A673 (cell line): Measurements from ENCODE around the gene MAPK8. TPM values are rescaled to one million over a fixed set of nuclear protein-coding genes. Genes with fewer than 3 reads are reported as not detected.

Experiments used
- BruUV-seq: library from RNA; stranded (reverse); fragments of 400-500 nt; replicated peaks from 2 replicates; lab custom pipeline; 2021; lab: Mats Ljungman, UMichigan
- CTCF ChIA-PET: fragments of 300-600 bp; sonication (Branson Sonifier 250); formaldehyde crosslinking; loops from one replicate; lab custom pipeline; 2022; ENCODE audit warnings: antibody characterized with exemption; lab: Charles Lee
- POLR2A ChIA-PET: fragments of 300-600 bp; sonication (Branson Sonifier 250); formaldehyde crosslinking; loops from one replicate; lab custom pipeline; 2022; ENCODE audit warnings: antibody characterized with exemption; ENCODE audit not compliant: low non-redundant PET; lab: Charles Lee
- DNase-seq: peaks from one replicate; pipeline ENCODE4 v3.0.0-alpha.2; 2015; ENCODE audit warnings: low spot score
- H3K27ac ChIP-seq: fragments of 200-600 bp; sonication (generic); 2 replicates; pipeline ENCODE4 v1.5.1; 2016; ENCODE audit warnings: mixed run types, low read depth, mild to moderate bottlenecking, mixed read lengths, antibody characterized with exemption, low read length; ENCODE audit not compliant: poor library complexity, severe bottlenecking
- H3K27me3 ChIP-seq: fragments of 200-600 bp; sonication (generic); replicated peaks from 2 replicates; pipeline ENCODE4 v1.6.1; 2017; ENCODE audit warnings: mixed run types, low read depth, mild to moderate bottlenecking, mixed read lengths, antibody characterized with exemption, low read length; ENCODE audit not compliant: insufficient read depth, poor library complexity
- H3K36me3 ChIP-seq: fragments of 200-600 bp; sonication (generic); 2 replicates; pipeline ENCODE4 v1.6.1; 2016; ENCODE audit warnings: mixed run types, mild to moderate bottlenecking, mixed read lengths, antibody characterized with exemption, low read length; ENCODE audit not compliant: insufficient read depth, poor library complexity, severe bottlenecking
- H3K4me1 ChIP-seq: fragments of 200-600 bp; sonication (generic); 2 replicates; pipeline ENCODE4 v1.6.1; 2017; ENCODE audit warnings: mixed run types, mild to moderate bottlenecking, mixed read lengths, antibody characterized with exemption, low read length; ENCODE audit not compliant: insufficient read depth, poor library complexity, severe bottlenecking
- H3K4me3 ChIP-seq: fragments of 200-600 bp; sonication (generic); 2 replicates; pipeline ENCODE4 v1.5.1; 2016; ENCODE audit warnings: low read depth, mixed run types, mild to moderate bottlenecking, mixed read lengths, low read length; ENCODE audit not compliant: poor library complexity, severe bottlenecking
- H3K9me3 ChIP-seq: fragments of 200-600 bp; sonication (generic); 2 replicates; pipeline ENCODE4 v1.6.1; 2016; ENCODE audit warnings: mixed run types, low read depth, mild to moderate bottlenecking, mixed read lengths, antibody characterized with exemption, low read length; ENCODE audit not compliant: poor library complexity, severe bottlenecking
- EZH2 ChIP-seq: fragments of 200-600 bp; sonication (generic); IDR thresholded peaks from 2 replicates; pipeline ENCODE4 v1.6.1; 2017; ENCODE audit warnings: borderline replicate concordance, low read depth, mild to moderate bottlenecking, mixed read lengths, antibody characterized with exemption, low read length; ENCODE audit not compliant: poor library complexity, severe bottlenecking
- intact Hi-C: fragments of 100-400 bp; cut with micrococcal nuclease; formaldehyde crosslinking; loops from one replicate; pipeline ENCODE4 v1.10.0; 2022; ENCODE audit not compliant: unreplicated experiment
- total RNA-seq: library from RNA; stranded (reverse); gene quantifications from 2 replicates; pipeline ENCODE4 v1.2.3, GENCODE V29; 2021
- TF ChIP-seq, protein P1 (sequence below): fragments of 300-800, 200-600 bp; sonication (generic); conservative IDR thresholded peaks from 2 replicates; pipeline ENCODE4 v1.5.1; 2017; ENCODE audit warnings: low read depth, mild to moderate bottlenecking, antibody characterized with exemption, low read length, moderate library complexity, mixed read lengths

The MAPK8 gene
- total RNA-seq, 1 experiment from 2014 or later = 52.0 TPM

GRCh38 chr10:48478469-48478868 is 172.0 kb downstream of the MAPK8 start:
- no peak overlapping the region for H3K27ac ChIP-seq
- DNase-seq = no peak
- H3K4me3 ChIP-seq = no peak overlapping the region
- no peaks in the 10 kb centered on the region for H3K36me3 ChIP-seq
- TF ChIP-seq, protein P1, sequence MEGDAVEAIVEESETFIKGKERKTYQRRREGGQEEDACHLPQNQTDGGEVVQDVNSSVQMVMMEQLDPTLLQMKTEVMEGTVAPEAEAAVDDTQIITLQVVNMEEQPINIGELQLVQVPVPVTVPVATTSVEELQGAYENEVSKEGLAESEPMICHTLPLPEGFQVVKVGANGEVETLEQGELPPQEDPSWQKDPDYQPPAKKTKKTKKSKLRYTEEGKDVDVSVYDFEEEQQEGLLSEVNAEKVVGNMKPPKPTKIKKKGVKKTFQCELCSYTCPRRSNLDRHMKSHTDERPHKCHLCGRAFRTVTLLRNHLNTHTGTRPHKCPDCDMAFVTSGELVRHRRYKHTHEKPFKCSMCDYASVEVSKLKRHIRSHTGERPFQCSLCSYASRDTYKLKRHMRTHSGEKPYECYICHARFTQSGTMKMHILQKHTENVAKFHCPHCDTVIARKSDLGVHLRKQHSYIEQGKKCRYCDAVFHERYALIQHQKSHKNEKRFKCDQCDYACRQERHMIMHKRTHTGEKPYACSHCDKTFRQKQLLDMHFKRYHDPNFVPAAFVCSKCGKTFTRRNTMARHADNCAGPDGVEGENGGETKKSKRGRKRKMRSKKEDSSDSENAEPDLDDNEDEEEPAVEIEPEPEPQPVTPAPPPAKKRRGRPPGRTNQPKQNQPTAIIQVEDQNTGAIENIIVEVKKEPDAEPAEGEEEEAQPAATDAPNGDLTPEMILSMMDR = no peak
- TF ChIP-seq EZH2 = no peak
- no TSS peak for BruUV-seq
- CTCF ChIA-PET = no interaction called here
- no peaks in the 10 kb centered on the region for H3K27me3 ChIP-seq
- POLR2A ChIA-PET = no interaction called here
- H3K4me1 ChIP-seq = peaks cover 20% of the 10 kb centered on the region
- no peaks in the 10 kb centered on the region for H3K9me3 ChIP-seq
- intact Hi-C loops = no loop called here

GRCh38 chr10:48478980-48479811 is 172.7 kb downstream of the MAPK8 start:
- H3K27me3 ChIP-seq = peaks cover 2% of the 10 kb centered on the region
- no peak overlapping the region for H3K4me3 ChIP-seq
- peaks cover 20% of the 10 kb centered on the region for H3K4me1 ChIP-seq
- DNase-seq = no peak
- H3K27ac ChIP-seq = no peak overlapping the region
- no peaks in the 10 kb centered on the region for H3K36me3 ChIP-seq
- CTCF ChIA-PET = no interaction called here
- intact Hi-C loops = no loop called here
- TF ChIP-seq, protein P1 = no peak
- no peak for TF ChIP-seq EZH2
- no TSS peak for BruUV-seq
- POLR2A ChIA-PET = no interaction called here
- no peaks in the 10 kb centered on the region for H3K9me3 ChIP-seq

- no peak for TF ChIP-seq EZH2
- TF ChIP-seq, protein P1 = no peak
- H3K27ac ChIP-seq = no peak overlapping the region
- ChIA-PET POLR2A (no interaction called here), CTCF (no interaction called here)
- no peaks in the 10 kb centered on the region for H3K36me3 ChIP-seq
- peaks cover 14% of the 10 kb centered on the region for H3K4me1 ChIP-seq
- BruUV-seq = no TSS peak
- no peaks in the 10 kb centered on the region for H3K9me3 ChIP-seq
- no peak overlapping the region for H3K4me3 ChIP-seq
- intact Hi-C loops = no loop called here
- DNase-seq = no peak
- peaks cover 6% of the 10 kb centered on the region for H3K27me3 ChIP-seq
Measured at GRCh38 chr10:48480397-48481374, 174.2 kb downstream of the MAPK8 start.
